C4-2B (cell line): ENCODE data around the gene CCSER1.

Experiments
- CTCF ChIP-seq: fragments of 450-650 bp; conservative IDR thresholded peaks from 2 replicates; pipeline ENCODE4 v1.5.1; 2017; ENCODE audit warnings: mild to moderate bottlenecking
- ZFX ChIP-seq: fragments of 450-650 bp; IDR thresholded peaks from 2 replicates; pipeline ENCODE4 v1.6.1; 2017

DNA sequence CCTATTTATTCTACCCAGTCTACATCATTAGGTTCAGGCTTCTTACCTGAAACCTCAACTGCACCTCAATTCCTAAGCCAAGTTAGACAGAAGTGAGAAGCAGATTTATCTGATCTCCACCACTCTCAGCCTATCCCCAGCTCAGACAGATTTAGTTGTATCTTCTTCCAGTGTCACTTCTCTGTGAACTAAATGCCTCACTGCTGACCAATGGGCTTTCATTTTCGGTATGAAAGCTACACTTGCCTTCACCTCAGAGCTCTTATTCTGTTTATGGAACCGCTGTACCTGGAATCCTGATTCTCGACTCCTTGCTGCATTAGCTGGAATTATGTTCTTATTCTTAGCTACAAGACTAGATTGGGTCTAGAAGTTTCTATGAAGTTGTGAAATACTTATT, 833.2 kb downstream of the CCSER1 start:
- TF ChIP-seq CTCF, result no peak
- TF ChIP-seq ZFX, result no peak
